CD4-positive, alpha-beta T cell treated with Interleukin-6 for 4 hours (primary cell): ENCODE measurements around the gene SPEF1.
"Not testable (repeated sequence)": the region's sequence is repeated elsewhere in the genome, so short reads cannot be mapped to it uniquely, and the experiment has no call there.

Experiments
- DNase-seq: peaks from one replicate; pipeline ENCODE4 v3.0.0-alpha.2; 2020; ENCODE audit warnings: mixed read lengths

SPEF1 gene

GRCh38 chr20:3808544-3808943 lies 27.3 kb upstream of the SPEF1 start:
- DNase-seq = no peak

GRCh38 chr20:3804781-3805180 lies 23.5 kb upstream of the SPEF1 start:
- DNase-seq = no peak

DNA sequence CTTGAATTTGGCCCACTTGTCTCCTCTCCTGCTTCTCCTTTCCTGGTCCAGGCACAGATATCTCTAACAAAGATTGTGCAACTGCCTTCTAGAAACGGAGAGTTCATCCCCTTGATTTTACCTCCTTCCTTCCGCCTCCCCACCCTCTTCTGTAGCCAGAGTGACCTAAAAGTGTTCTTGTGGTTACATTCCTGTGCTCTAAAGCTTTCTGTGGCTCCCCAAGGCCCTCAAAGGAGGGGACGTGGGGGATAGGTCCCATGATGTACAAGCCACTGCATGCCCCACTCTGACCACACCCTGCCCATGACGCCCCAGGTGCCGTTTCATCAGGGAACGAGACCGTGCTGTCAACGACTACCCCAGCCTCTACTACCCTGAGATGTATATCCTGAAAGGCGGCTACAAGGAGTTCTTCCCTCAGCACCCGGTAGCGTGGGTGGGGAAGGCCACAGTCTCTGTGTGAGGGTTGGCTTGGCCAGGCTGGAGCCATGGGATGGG lies 23.1 kb upstream of the SPEF1 start:
- DNase-seq = no peak

GRCh38 chr20:3803854-3804253 lies 22.6 kb upstream of the SPEF1 start:
- no peak for DNase-seq

GRCh38 chr20:3803289-3803688 lies 22.0 kb upstream of the SPEF1 start:
- DNase-seq = no peak

- DNase-seq = no peak
These were observed 21.4 kb upstream of the SPEF1 start for GRCh38 chr20:3802524-3803239.

- no peak for DNase-seq
These were observed 20.6 kb upstream of the SPEF1 start for GRCh38 chr20:3801846-3802245.

DNA sequence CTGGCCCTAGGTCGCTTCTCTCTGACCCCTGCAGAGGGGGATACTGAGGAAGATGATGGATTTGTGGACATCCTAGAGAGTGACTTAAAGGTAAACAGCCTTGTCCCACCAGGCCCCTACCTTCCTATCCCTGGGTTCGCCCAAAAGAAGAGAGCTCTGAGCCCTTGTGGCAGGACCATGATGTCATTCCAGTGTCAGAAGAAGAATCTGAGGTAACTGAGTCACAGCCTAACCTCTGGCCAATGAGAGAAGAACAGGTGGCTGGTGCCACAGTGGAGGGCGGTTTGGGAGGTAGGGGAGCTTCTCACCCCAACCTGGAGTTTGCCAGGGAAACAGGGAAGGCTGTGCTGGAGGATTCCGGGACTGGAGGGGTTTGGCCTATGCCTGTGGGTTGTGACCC lies 20.1 kb upstream of the SPEF1 start:
- DNase-seq = no peak

- no peak for DNase-seq
These were observed 19.6 kb upstream of the SPEF1 start for GRCh38 chr20:3800878-3801260.

GRCh38 chr20:3800256-3800877 lies 19.1 kb upstream of the SPEF1 start:
- DNase-seq = no peak

DNA sequence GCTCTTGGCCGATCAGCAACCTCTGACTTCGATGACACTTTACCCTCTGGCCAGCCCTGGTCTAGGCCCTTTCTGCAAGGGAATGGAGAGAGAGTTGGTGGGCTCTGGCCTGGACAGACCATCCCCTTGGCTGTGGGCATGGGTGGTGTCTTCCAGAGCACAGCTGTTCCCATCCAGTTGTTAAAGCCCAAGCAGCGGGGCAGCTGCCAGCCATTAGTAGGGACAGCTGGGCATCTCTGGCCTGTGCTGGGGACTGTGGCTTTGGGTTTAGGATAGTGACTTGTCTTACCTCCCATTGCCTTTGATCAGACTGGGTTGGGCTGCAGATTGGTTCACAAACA lies 17.6 kb upstream of the SPEF1 start:
- no peak for DNase-seq

DNA sequence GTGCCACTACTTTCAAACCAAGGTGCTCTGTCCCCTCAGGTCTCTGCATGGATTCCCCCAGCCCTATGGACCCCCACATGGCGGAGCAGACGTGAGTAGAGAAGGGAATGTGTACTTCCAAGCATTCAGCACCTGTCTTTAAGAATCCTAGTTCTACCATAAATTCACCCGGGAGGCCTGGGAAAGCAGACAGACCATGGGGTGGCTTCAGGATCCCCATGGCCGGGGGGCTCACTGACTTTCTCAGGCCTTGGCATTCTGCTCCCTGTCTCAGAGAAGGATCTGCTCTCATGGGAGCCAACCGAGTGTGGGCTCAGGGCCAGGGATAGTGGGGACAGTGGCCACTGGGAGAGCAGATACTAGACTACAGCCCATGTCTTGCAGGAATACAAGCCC lies 17.1 kb upstream of the SPEF1 start:
- DNase-seq = no peak

GRCh38 chr20:3797592-3798372 lies 16.5 kb upstream of the SPEF1 start:
- DNase-seq = peak; percentile 76

DNA sequence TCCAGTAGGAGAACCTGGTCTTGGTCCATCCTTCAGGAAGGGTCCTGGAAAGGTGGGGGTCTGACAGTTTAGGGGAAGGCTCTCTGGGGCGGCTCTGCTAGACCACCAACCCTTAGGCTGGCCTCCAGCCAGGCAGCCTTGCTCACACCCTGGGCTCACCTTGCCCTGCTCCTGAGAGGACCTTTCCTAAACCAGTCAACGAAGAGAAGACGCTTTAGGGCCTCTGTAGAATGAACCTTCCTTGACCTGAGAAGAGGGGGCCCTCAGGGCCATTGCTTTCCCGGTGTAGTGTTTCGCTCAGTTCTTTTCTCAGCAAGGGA lies 15.9 kb upstream of the SPEF1 start:
- no peak for DNase-seq

GRCh38 chr20:3796477-3797225 lies 15.4 kb upstream of the SPEF1 start:
- no peak for DNase-seq

DNA sequence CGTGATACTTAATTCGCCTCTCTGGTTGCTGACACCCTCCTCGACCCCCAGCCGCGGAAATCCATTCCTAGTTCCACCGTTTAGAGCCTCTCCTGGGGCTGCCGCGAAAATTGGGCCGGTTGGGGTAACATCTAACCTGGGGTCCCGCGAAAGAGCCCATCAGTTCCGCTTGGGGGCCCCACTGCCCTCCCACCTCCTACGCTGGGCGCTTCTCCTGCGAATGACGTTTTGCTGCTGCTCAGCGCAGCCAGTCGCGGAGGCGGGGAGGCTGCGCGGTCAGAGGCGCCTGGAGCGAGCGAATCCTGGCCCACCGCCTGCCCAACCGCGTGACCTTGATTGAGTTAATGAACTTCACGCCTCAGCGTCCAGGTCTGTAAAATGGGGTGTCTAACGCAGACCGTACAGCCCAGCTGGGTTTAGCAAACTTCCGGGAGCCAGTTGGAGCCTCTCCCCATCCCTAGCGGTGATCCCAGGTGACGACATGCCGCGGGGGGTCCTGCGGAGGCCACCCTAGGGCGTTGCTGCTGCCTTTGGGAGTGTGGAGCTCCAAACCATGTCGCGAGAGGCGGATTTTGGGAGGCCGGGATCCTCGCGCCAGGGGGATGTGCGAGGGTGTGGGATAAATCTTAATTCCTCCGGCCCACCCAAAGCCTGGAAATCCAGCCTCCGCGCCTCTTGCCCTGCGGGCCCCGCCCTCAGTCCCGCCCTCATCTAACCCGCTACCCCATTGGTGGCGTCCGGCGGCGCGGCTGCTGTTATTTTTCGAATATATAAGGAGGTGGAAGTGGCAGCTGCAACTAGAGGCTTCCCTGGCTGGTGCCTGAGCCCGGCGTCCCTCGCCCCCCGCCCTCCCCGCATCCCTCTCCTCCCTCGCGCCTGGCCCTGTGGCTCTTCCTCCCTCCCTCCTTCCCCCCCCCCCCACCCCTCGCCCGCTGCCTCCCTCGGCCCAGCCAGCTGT lies 14.5 kb upstream of the SPEF1 start, which contains the start of gene CDC25B:
Gene CDC25B (plus strand): TSS at position 800 of the 958 bp plus-strand sequence. CDS start 222 bp downstream, outside the sequence.
- DNase-seq = peak; percentile 95

DNA sequence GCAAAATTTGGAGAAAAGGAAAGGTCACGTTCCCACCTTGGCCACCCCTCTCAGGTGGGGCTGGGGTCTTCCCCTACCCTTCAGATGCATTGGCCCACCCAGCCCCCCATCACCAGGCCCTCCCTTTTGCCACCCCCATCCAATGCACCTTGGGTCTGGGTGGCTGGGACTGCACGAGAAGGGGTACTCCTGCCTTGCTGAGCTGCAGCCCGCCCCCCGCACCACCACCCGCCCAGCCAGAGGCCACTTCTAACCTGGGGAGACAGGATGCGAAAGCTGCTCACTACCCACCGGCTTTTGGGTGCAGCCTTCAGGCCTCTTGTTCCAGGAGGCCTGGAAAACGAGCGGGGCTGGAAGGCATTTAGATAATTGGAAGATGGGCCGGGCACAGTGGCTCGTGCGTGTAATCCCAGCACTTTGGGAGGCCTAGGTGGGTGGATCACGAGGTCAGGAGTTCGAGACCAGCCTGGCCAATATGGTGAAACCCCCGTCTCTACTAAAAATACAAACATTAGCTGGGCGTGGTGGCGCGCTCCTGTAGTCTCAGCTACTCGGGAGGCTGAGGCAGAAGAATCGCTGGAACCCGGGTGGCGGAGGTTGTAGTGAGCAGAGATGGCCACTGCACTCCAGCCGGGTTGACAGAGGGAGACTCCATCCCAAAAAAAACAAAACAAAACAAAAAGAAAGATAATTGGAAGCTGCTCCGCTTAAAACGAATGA lies 13.6 kb upstream of the SPEF1 start:
- no peak for DNase-seq

- DNase-seq = not testable (repeated sequence)
These were observed 12.9 kb upstream of the SPEF1 start for GRCh38 chr20:3794168-3794567.

- DNase-seq = not testable (repeated sequence)
These were observed 8.0 kb upstream of the SPEF1 start for GRCh38 chr20:3789201-3789600.

GRCh38 chr20:3788685-3789155 lies 7.5 kb upstream of the SPEF1 start:
- no peak for DNase-seq
